ENCODE measurements around the gene KLLN. TPM values are rescaled to one million over a fixed set of nuclear protein-coding genes. Genes with fewer than 3 reads are reported as not detected.
A peak's percentile ranks its signal among the peaks of the same experiment; 100 is the strongest.
"Not testable (repeated sequence)": the region's sequence is repeated elsewhere in the genome, so short reads cannot be mapped to it uniquely, and the experiment has no call there.

The KLLN gene
- total RNA-seq, 2 donors from 2014 or later = 0.21 to 0.55 TPM

GRCh38 chr10:87844837-87845623, 18.3 kb downstream of the KLLN start:
- no peaks in the 10 kb centered on the region for H3K27me3 Mint-ChIP-seq
- peaks cover 2% of the 10 kb centered on the region for H3K4me1 Mint-ChIP-seq
- H3K9me3 ChIP-seq (ENCODE audit: control insufficient read depth, low read length, poor library complexity, severe bottlenecking) = no peaks in the 10 kb centered on the region
- H3K36me3 Mint-ChIP-seq (ENCODE audit: low read depth) = no peaks in the 10 kb centered on the region
- ATAC-seq (no peak), DNase-seq (no peak)
- no peak overlapping the region for H3K27ac Mint-ChIP-seq
- no peak overlapping the region for H3K4me3 Mint-ChIP-seq

- peaks cover 2% of the 10 kb centered on the region for H3K4me1 Mint-ChIP-seq
- DNase-seq = no peak
- H3K9me3 ChIP-seq (ENCODE audit: control insufficient read depth, low read length, poor library complexity, severe bottlenecking) = no peaks in the 10 kb centered on the region
- H3K4me3 Mint-ChIP-seq = no peak overlapping the region
- no peak overlapping the region for H3K27ac Mint-ChIP-seq
- no peaks in the 10 kb centered on the region for H3K36me3 Mint-ChIP-seq (ENCODE audit: low read depth)
- H3K27me3 Mint-ChIP-seq = peaks cover 5% of the 10 kb centered on the region
- no peak for ATAC-seq
Measured at GRCh38 chr10:87843714-87844113, 19.6 kb downstream of the KLLN start.

- no peak overlapping the region for H3K27ac Mint-ChIP-seq
- H3K9me3 ChIP-seq (ENCODE audit: control insufficient read depth, low read length, poor library complexity, severe bottlenecking) = no peaks in the 10 kb centered on the region
- no peaks in the 10 kb centered on the region for H3K36me3 Mint-ChIP-seq (ENCODE audit: low read depth)
- DNase-seq = no peak
- H3K27me3 Mint-ChIP-seq = peaks cover 5% of the 10 kb centered on the region
- H3K4me1 Mint-ChIP-seq = peaks cover 2% of the 10 kb centered on the region
- no peak for ATAC-seq
- no peak overlapping the region for H3K4me3 Mint-ChIP-seq
Measured at GRCh38 chr10:87842776-87843497, 20.4 kb downstream of the KLLN start.

- no peak for ATAC-seq
- H3K4me3 Mint-ChIP-seq = no peak overlapping the region
- peaks cover 2% of the 10 kb centered on the region for H3K4me1 Mint-ChIP-seq
- H3K9me3 ChIP-seq (ENCODE audit: control insufficient read depth, low read length, poor library complexity, severe bottlenecking) = no peaks in the 10 kb centered on the region
- no peak overlapping the region for H3K27ac Mint-ChIP-seq
- no peaks in the 10 kb centered on the region for H3K36me3 Mint-ChIP-seq (ENCODE audit: low read depth)
- no peak for DNase-seq
- peaks cover 5% of the 10 kb centered on the region for H3K27me3 Mint-ChIP-seq
Measured at GRCh38 chr10:87842220-87842641, 21.1 kb downstream of the KLLN start.

GRCh38 chr10:87841186-87841585, 22.1 kb downstream of the KLLN start:
- Mint-ChIP-seq H3K36me3 (ENCODE audit: low read depth) (no peaks in the 10 kb centered on the region), H3K4me3 (no peak overlapping the region), H3K27ac (no peak overlapping the region), H3K27me3 (peaks cover 5% of the 10 kb centered on the region), H3K4me1 (peaks cover 2% of the 10 kb centered on the region)
- no peaks in the 10 kb centered on the region for H3K9me3 ChIP-seq (ENCODE audit: control insufficient read depth, low read length, poor library complexity, severe bottlenecking)
- ATAC-seq (no peak), DNase-seq (no peak)

- H3K4me3 Mint-ChIP-seq = no peak overlapping the region
- H3K27me3 Mint-ChIP-seq = peaks cover 5% of the 10 kb centered on the region
- peaks cover 2% of the 10 kb centered on the region for H3K36me3 Mint-ChIP-seq (ENCODE audit: low read depth)
- no peaks in the 10 kb centered on the region for H3K9me3 ChIP-seq (ENCODE audit: control insufficient read depth, low read length, poor library complexity, severe bottlenecking)
- no peak overlapping the region for H3K27ac Mint-ChIP-seq
- peaks cover 2% of the 10 kb centered on the region for H3K4me1 Mint-ChIP-seq
- DNase-seq (no peak), ATAC-seq (no peak)
Measured at GRCh38 chr10:87838650-87839049, 24.7 kb downstream of the KLLN start.

GRCh38 chr10:87837445-87837844, 25.9 kb downstream of the KLLN start:
- peaks cover 5% of the 10 kb centered on the region for H3K27me3 Mint-ChIP-seq
- ATAC-seq (no peak), DNase-seq (no peak)
- no peak overlapping the region for H3K4me3 Mint-ChIP-seq
- H3K4me1 Mint-ChIP-seq = no peaks in the 10 kb centered on the region
- H3K27ac Mint-ChIP-seq = no peak overlapping the region
- H3K9me3 ChIP-seq (ENCODE audit: control insufficient read depth, low read length, poor library complexity, severe bottlenecking) = no peaks in the 10 kb centered on the region
- H3K36me3 Mint-ChIP-seq (ENCODE audit: low read depth) = peaks cover 2% of the 10 kb centered on the region

- no peaks in the 10 kb centered on the region for H3K9me3 ChIP-seq (ENCODE audit: control insufficient read depth, low read length, poor library complexity, severe bottlenecking)
- Mint-ChIP-seq H3K36me3 (ENCODE audit: low read depth) (peaks cover 2% of the 10 kb centered on the region), H3K4me3 (no peak overlapping the region), H3K27me3 (peaks cover 5% of the 10 kb centered on the region), H3K27ac (no peak overlapping the region), H3K4me1 (no peaks in the 10 kb centered on the region)
- DNase-seq (no peak), ATAC-seq (no peak)
Measured at GRCh38 chr10:87836098-87836497, 27.2 kb downstream of the KLLN start.

- Mint-ChIP-seq H3K27me3 (no peaks in the 10 kb centered on the region), H3K4me1 (no peaks in the 10 kb centered on the region), H3K36me3 (ENCODE audit: low read depth) (no peaks in the 10 kb centered on the region), H3K27ac (no peak overlapping the region), H3K4me3 (no peak overlapping the region)
- no peaks in the 10 kb centered on the region for H3K9me3 ChIP-seq (ENCODE audit: control insufficient read depth, low read length, poor library complexity, severe bottlenecking)
- ATAC-seq (no peak), DNase-seq (no peak)
Measured at GRCh38 chr10:87829986-87830729, 33.2 kb downstream of the KLLN start.

- not testable (repeated sequence) for H3K27ac Mint-ChIP-seq; H3K36me3 Mint-ChIP-seq (ENCODE audit: low read depth); DNase-seq; H3K4me1 Mint-ChIP-seq; ATAC-seq; H3K9me3 ChIP-seq (ENCODE audit: control insufficient read depth, low read length, poor library complexity, severe bottlenecking); H3K27me3 Mint-ChIP-seq; H3K4me3 Mint-ChIP-seq
Measured at GRCh38 chr10:87829051-87829450, 34.3 kb downstream of the KLLN start.

GRCh38 chr10:87827681-87828080, 35.7 kb downstream of the KLLN start:
- no peak overlapping the region for H3K4me3 Mint-ChIP-seq
- no peaks in the 10 kb centered on the region for H3K27me3 Mint-ChIP-seq
- DNase-seq (no peak), ATAC-seq (no peak)
- no peaks in the 10 kb centered on the region for H3K9me3 ChIP-seq (ENCODE audit: control insufficient read depth, low read length, poor library complexity, severe bottlenecking)
- no peak overlapping the region for H3K27ac Mint-ChIP-seq
- no peaks in the 10 kb centered on the region for H3K36me3 Mint-ChIP-seq (ENCODE audit: low read depth)
- H3K4me1 Mint-ChIP-seq = no peaks in the 10 kb centered on the region

- no peaks in the 10 kb centered on the region for H3K36me3 Mint-ChIP-seq (ENCODE audit: low read depth)
Measured at GRCh38 chr10:87826653-87827052, 36.7 kb downstream of the KLLN start.

GRCh38 chr10:87819289-87819585, 44.1 kb downstream of the KLLN start:
- ATAC-seq = no peak
- Mint-ChIP-seq H3K27ac (peak overlapping the region; percentile 97), H3K27me3 (no peaks in the 10 kb centered on the region), H3K4me1 (peaks cover 27% of the 10 kb centered on the region), H3K4me3 (no peak overlapping the region), H3K36me3 (ENCODE audit: low read depth) (no peaks in the 10 kb centered on the region)
- DNase-seq = no peak
- H3K9me3 ChIP-seq (ENCODE audit: control insufficient read depth, low read length, poor library complexity, severe bottlenecking) = no peaks in the 10 kb centered on the region

More at GRCh38 chr10:87826653-87827052, 36.7 kb downstream of the KLLN start:
- no peak for DNase-seq
- Mint-ChIP-seq H3K4me1 (no peaks in the 10 kb centered on the region), H3K27me3 (no peaks in the 10 kb centered on the region), H3K27ac (no peak overlapping the region), H3K4me3 (no peak overlapping the region)
- H3K9me3 ChIP-seq (ENCODE audit: control insufficient read depth, low read length, poor library complexity, severe bottlenecking) = no peaks in the 10 kb centered on the region
- ATAC-seq = no peak

Data from T-helper 17 cell (primary cell).